DND-41 (cell line): Measurements from ENCODE around the gene SUCLG2.

Source experiments
- ATAC-seq: fragments of 200-7000 bp; cut with Tn5 transposase; 3 replicates; pipeline ENCODE4 v1.9.1; 2021; ENCODE audit warnings: low read depth; ENCODE audit not compliant: insufficient read depth
- DNase-seq: peaks from one replicate; pipeline ENCODE4 v3.0.0-alpha.2; 2020
- H2AFZ ChIP-seq: 2 replicates; pipeline ENCODE4 v1.6.0; 2012; ENCODE audit warnings: low read depth, low read length
- H3K27ac ChIP-seq: 2 replicates; pipeline ENCODE4 v1.5.1; 2012; ENCODE audit warnings: low read length, inconsistent platforms
- H3K27me3 ChIP-seq: fragments of 200-600 bp; sonication (generic); 2 replicates; pipeline ENCODE4 v1.6.0; 2012; ENCODE audit warnings: low read length, mild to moderate bottlenecking, inconsistent platforms; ENCODE audit not compliant: insufficient read depth, poor library complexity
- H3K36me3 ChIP-seq: 2 replicates; pipeline ENCODE4 v1.5.1; 2012; ENCODE audit warnings: low read length, inconsistent platforms; ENCODE audit not compliant: insufficient read depth
- H3K4me1 ChIP-seq: 2 replicates; pipeline ENCODE4 v1.5.1; 2012; ENCODE audit warnings: mild to moderate bottlenecking, low read length; ENCODE audit not compliant: insufficient read depth
- H3K4me2 ChIP-seq: 2 replicates; pipeline ENCODE4 v1.6.0; 2012; ENCODE audit warnings: mild to moderate bottlenecking, moderate library complexity, low read length, inconsistent platforms; ENCODE audit not compliant: insufficient read depth
- H3K4me3 ChIP-seq, 2 experiments: fragments of 200-600 bp in 1 of 2; shearing (Covaris generic) in 1 of 2; 2 replicates each; pipeline ENCODE4 v1.5.1; 2012 to 2016; ENCODE audit warnings: inconsistent platforms in 2 of 2, low read length in 2 of 2, mild to moderate bottlenecking in 2 of 2, low read depth in 1 of 2, moderate library complexity in 1 of 2
- H3K79me2 ChIP-seq: 2 replicates; pipeline ENCODE4 v1.6.0; 2012; ENCODE audit warnings: low read length, inconsistent platforms; ENCODE audit not compliant: insufficient read depth
- H3K9ac ChIP-seq: 2 replicates; pipeline ENCODE4 v1.6.0; 2012; ENCODE audit warnings: low read depth, mild to moderate bottlenecking, inconsistent platforms, low read length, moderate library complexity
- H3K9me3 ChIP-seq: 2 replicates; pipeline ENCODE4 v1.5.1; 2012; ENCODE audit warnings: low read length, moderate library complexity, mild to moderate bottlenecking, inconsistent platforms; ENCODE audit not compliant: insufficient read depth, severe bottlenecking
- H4K20me1 ChIP-seq: 2 replicates; pipeline ENCODE4 v1.6.0; 2012; ENCODE audit warnings: low read length; ENCODE audit not compliant: insufficient read depth
- EZH2 ChIP-seq: IDR thresholded peaks from 3 replicates; pipeline ENCODE4 v1.6.1; 2012; ENCODE audit warnings: borderline replicate concordance, low read depth, mild to moderate bottlenecking, moderate library complexity, low read length, inconsistent platforms; ENCODE audit not compliant: severe bottlenecking
- TF ChIP-seq, protein P1 (sequence below): IDR thresholded peaks from 2 replicates; pipeline ENCODE4 v1.5.1; 2012; ENCODE audit warnings: borderline replicate concordance, low read length, moderate library complexity, mild to moderate bottlenecking; ENCODE audit not compliant: poor library complexity, severe bottlenecking; ENCODE audit errors: extremely low read depth

The SUCLG2 gene

DNA sequence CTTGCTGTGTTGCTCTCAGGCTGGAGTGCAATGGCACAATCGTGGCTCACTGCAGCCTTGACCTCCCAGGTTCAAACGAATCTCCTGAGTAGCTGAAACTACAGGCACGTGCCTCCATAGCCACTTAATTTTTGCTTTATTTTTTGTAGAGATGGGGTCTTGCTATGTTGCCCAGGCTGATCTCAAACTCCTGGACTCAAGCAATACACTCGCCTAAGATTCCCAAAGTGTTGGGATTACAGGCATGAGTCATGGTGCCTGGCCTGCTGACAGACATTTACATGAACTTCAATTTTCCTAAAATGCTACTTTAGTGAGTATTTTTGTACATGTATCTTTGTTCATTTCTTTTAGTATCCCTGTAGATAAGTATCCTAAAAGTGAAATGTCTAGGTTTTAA lies 132.3 kb downstream of the SUCLG2 start:
- H3K9ac ChIP-seq, result no peak overlapping the region
- ATAC-seq, result no peak
- no peak overlapping the region for H3K4me2 ChIP-seq
- H3K9me3 ChIP-seq, result no peaks in the 10 kb centered on the region
- H3K36me3 ChIP-seq, result peaks cover 29% of the 10 kb centered on the region
- no peak for TF ChIP-seq EZH2
- TF ChIP-seq, protein P1, sequence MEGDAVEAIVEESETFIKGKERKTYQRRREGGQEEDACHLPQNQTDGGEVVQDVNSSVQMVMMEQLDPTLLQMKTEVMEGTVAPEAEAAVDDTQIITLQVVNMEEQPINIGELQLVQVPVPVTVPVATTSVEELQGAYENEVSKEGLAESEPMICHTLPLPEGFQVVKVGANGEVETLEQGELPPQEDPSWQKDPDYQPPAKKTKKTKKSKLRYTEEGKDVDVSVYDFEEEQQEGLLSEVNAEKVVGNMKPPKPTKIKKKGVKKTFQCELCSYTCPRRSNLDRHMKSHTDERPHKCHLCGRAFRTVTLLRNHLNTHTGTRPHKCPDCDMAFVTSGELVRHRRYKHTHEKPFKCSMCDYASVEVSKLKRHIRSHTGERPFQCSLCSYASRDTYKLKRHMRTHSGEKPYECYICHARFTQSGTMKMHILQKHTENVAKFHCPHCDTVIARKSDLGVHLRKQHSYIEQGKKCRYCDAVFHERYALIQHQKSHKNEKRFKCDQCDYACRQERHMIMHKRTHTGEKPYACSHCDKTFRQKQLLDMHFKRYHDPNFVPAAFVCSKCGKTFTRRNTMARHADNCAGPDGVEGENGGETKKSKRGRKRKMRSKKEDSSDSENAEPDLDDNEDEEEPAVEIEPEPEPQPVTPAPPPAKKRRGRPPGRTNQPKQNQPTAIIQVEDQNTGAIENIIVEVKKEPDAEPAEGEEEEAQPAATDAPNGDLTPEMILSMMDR, result no peak
- DNase-seq, result no peak
- no peaks in the 10 kb centered on the region for H4K20me1 ChIP-seq
- H3K27ac ChIP-seq, result no peak overlapping the region
- no peaks in the 10 kb centered on the region for H3K4me1 ChIP-seq
- no peak overlapping the region for H2AFZ ChIP-seq
- no peaks in the 10 kb centered on the region for H3K79me2 ChIP-seq
- H3K27me3 ChIP-seq, result no peaks in the 10 kb centered on the region
- H3K4me3 ChIP-seq, result no peak overlapping the region

DNA sequence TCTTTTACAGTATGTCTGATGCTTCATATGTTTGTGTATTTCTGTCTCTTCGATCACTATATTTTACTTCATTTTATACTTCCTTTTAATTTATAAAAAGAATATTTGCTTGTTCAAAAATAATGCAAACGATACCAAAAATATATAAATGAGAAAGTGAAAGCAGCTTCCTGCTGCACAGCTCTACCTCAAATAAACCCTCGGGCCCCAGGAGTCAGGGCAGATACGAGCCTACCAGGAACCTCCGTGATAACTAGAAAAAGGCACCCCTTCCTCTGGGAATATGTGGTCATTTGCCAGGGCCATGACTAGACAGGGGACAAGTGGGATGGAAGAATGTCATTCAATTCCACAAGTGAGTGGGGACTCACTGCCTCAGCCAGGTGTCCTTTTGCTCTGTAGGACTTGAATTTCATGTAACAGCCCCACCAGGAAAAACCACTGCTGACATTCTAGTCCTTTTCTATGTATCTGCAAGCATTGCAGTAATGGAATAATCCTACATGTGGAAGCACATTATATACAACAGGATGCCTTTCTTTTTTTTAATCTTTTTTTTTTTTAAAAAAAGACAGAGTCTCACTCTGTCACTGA lies 133.3 kb downstream of the SUCLG2 start:
- ATAC-seq, result no peak
- TF ChIP-seq, protein P1, result no peak

DNA sequence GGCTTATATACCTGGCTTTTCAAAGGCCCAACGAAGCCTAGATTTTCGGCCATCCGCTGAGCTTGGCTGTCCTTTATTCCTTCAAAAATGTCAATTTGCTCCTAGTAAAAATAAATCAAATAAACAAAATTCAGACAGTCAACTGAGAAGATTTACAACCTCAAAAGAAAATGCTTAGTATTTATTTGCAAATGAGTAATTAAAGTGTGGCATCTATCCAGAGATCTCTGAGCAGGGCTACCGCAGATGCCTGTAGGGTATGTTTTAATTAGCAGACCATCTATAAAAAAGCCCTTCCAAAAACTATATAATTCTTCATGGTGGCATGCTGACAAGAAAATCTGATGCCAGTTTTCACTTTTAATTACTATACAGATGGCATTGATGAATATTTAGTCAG lies 136.2 kb downstream of the SUCLG2 start:
- Histone ChIP-seq H3K9me3 (no peaks in the 10 kb centered on the region), H4K20me1 (no peaks in the 10 kb centered on the region), H3K4me3 (no peak overlapping the region), H3K27ac (no peak overlapping the region), H2AFZ (no peak overlapping the region), H3K4me2 (no peak overlapping the region), H3K9ac (no peak overlapping the region), H3K79me2 (no peaks in the 10 kb centered on the region), H3K27me3 (no peaks in the 10 kb centered on the region), H3K4me1 (no peaks in the 10 kb centered on the region), H3K36me3 (peaks cover 41% of the 10 kb centered on the region)
- TF ChIP-seq, protein P1, result no peak
- no peak for TF ChIP-seq EZH2
- ATAC-seq (no peak), DNase-seq (no peak)

More for the DNA sequence above, 133.3 kb downstream of the SUCLG2 start:
- Histone ChIP-seq H3K4me2 (no peak overlapping the region), H3K9me3 (no peaks in the 10 kb centered on the region), H4K20me1 (no peaks in the 10 kb centered on the region), H2AFZ (no peak overlapping the region), H3K27ac (no peak overlapping the region), H3K36me3 (peaks cover 27% of the 10 kb centered on the region), H3K79me2 (no peaks in the 10 kb centered on the region), H3K4me1 (no peaks in the 10 kb centered on the region), H3K9ac (no peak overlapping the region), H3K27me3 (no peaks in the 10 kb centered on the region), H3K4me3 (no peak overlapping the region)
- no peak for DNase-seq

DNA sequence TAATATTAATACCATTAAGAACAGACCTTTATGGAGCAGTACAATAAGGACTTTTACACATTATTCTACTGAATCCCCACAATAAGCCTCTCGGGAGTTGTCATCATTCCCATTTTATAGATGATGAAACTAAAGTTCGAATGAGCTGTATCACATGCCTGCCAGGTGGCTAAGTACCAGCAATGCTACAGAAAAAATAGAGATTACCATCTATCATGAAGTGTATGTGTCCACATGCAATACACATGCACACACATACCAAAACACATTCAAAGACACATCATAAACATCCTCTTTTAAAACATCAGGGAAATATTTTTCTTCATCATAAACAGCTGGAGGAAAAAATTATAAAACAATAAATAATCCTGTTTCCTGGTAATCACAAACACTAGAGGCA lies 136.6 kb downstream of the SUCLG2 start:
- Histone ChIP-seq H2AFZ (no peak overlapping the region), H4K20me1 (no peaks in the 10 kb centered on the region), H3K4me1 (no peaks in the 10 kb centered on the region), H3K9me3 (no peaks in the 10 kb centered on the region), H3K36me3 (peaks cover 41% of the 10 kb centered on the region), H3K27me3 (no peaks in the 10 kb centered on the region), H3K9ac (no peak overlapping the region), H3K4me2 (no peak overlapping the region), H3K79me2 (no peaks in the 10 kb centered on the region), H3K27ac (no peak overlapping the region), H3K4me3 (no peak overlapping the region)
- DNase-seq (no peak), ATAC-seq (no peak)
- TF ChIP-seq EZH2, result no peak
- TF ChIP-seq, protein P1, result no peak
